GM21576 (cell line): ENCODE measurements around the gene IL17F.

Experiments
- ATAC-seq: cut with Tn5 transposase; IDR thresholded peaks from one replicate; pipeline ENCODE4 v1.9.1; 2021; ENCODE audit warnings: mild to moderate bottlenecking, moderate library complexity; ENCODE audit not compliant: unreplicated experiment

Gene IL17F

DNA sequence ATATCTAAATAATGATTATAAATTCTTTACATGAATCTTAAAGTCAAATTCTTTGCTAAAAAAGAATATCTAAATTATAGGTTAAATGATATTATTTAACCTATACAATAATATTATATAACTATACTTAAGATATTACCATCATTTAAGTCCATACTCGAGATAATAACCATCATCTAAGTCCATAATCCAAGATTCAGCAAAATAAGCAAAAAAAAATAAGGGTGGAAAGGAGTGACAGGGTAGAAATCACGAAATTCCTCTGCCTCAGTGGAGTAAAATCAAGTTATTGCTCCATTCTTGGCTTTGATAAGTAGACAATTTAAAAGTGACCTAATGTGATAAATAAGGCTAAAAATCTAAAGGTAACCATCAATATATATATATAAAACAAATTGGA lies 48.4 kb downstream of the IL17F start:
- no peak for ATAC-seq

DNA sequence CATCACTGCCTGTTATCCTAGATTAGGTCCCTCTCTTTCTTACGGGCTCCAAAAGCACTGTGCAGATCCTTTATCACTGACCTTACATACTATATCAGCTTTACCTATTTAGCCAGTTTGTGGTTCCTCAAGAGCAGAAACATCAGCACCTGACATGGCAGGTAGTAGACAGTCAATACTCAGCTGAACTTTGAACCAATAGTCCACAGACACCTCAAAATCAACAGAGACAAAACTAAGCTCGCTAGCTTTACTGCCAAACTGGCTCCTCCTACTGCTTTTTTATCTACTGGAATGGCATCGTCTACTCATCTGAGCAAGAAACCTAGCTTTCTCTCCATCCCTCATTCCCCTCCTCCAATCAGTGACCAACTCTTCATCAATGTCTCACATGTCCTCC lies 52.5 kb downstream of the IL17F start:
- no peak for ATAC-seq

DNA sequence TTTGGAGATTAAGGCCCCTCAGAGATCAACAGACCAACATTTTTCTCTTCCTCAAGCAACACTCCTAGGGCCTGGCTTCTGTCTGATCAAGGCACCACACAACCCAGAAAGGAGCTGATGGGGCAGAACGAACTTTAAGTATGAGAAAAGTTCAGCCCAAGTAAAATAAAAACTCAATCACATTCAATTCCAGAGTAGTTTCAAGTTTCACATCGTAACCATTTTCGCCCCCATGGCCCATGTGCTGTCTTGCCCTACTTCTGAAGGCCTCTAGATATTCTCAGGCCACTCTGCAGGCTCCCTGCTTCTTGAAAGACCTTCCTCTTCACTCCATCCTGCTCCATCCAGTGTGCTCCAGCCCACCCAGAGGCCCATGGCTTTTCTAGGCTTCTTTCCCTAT lies 53.9 kb downstream of the IL17F start:
- no peak for ATAC-seq

GRCh38 chr6:52189974-52190373 lies 54.3 kb downstream of the IL17F start:
- ATAC-seq, result no peak

- no peak for ATAC-seq
Observed at GRCh38 chr6:52187098-52187497, 57.2 kb downstream of the IL17F start.
